Neural cell (in vitro differentiated cells): ENCODE measurements around the gene MLLT3. TPM values are rescaled to one million over a fixed set of nuclear protein-coding genes. Genes with fewer than 3 reads are reported as not detected.

Source experiments
- H2AFZ ChIP-seq: fragments of 200-600, 300-800 bp; sonication (generic), shearing (Covaris generic); 2 replicates; pipeline ENCODE4 v1.6.0; 2014; ENCODE audit warnings: low read depth, mild to moderate bottlenecking, antibody characterized with exemption, low read length, moderate library complexity
- H3F3A ChIP-seq: fragments of 200-600 bp; shearing (Covaris generic); 2 replicates; pipeline ENCODE4 v1.6.1; 2016; ENCODE audit warnings: mild to moderate bottlenecking, moderate library complexity, mixed read lengths, antibody characterized with exemption, low read length; ENCODE audit not compliant: insufficient read depth, poor library complexity, severe bottlenecking
- H3K27ac ChIP-seq: fragments of 200-600, 300-800 bp; sonication (generic), shearing (Covaris generic); 2 replicates; pipeline ENCODE4 v1.5.1; 2014; ENCODE audit warnings: mild to moderate bottlenecking, low read length, moderate library complexity
- H3K27me3 ChIP-seq: fragments of 300-800, 200-600 bp; sonication (generic), shearing (Covaris generic); 2 replicates; pipeline ENCODE4 v1.6.0; 2014; ENCODE audit warnings: mild to moderate bottlenecking, low read depth, low read length, moderate library complexity; ENCODE audit not compliant: insufficient read depth
- H3K36me3 ChIP-seq: fragments of 300-800, 200-600 bp; sonication (generic), shearing (Covaris generic); 2 replicates; pipeline ENCODE4 v1.5.1; 2014; ENCODE audit warnings: mild to moderate bottlenecking, antibody characterized with exemption, low read length, moderate library complexity; ENCODE audit not compliant: insufficient read depth
- H3K4me2 ChIP-seq: fragments of 300-800, 200-600 bp; sonication (generic), shearing (Covaris generic); 2 replicates; pipeline ENCODE4 v1.6.0; 2014; ENCODE audit warnings: mild to moderate bottlenecking, low read length
- H3K4me3 ChIP-seq: fragments of 300-800, 200-600 bp; sonication (generic), shearing (Covaris generic); 2 replicates; pipeline ENCODE4 v1.5.1; 2014; ENCODE audit warnings: mild to moderate bottlenecking, low read length, moderate library complexity
- H3K79me2 ChIP-seq: fragments of 200-600 bp; shearing (Covaris generic); replicated peaks from 2 replicates; pipeline ENCODE4 v1.6.0; 2014; ENCODE audit warnings: mild to moderate bottlenecking, low read length, moderate library complexity; ENCODE audit not compliant: insufficient read depth
- H3K9ac ChIP-seq: fragments of 300-800, 200-600 bp; sonication (generic), shearing (Covaris generic); 2 replicates; pipeline ENCODE4 v1.6.1; 2016; ENCODE audit warnings: mild to moderate bottlenecking, low read length, mixed read lengths
- H3K9me2 ChIP-seq: fragments of 200-600 bp; shearing (Covaris generic); 2 replicates; pipeline ENCODE4 v1.6.1; 2016; ENCODE audit warnings: mild to moderate bottlenecking, low read length, mixed read lengths; ENCODE audit not compliant: insufficient read depth
- H3K9me3 ChIP-seq: fragments of 200-600, 300-800 bp; sonication (generic), shearing (Covaris generic); 2 replicates; pipeline ENCODE4 v1.6.1; 2016; ENCODE audit warnings: mild to moderate bottlenecking, mixed run types, low read length, moderate library complexity, mixed read lengths
- H4K20me1 ChIP-seq: fragments of 200-600 bp; shearing (Covaris generic); 2 replicates; pipeline ENCODE4 v1.6.1; 2016; ENCODE audit warnings: mild to moderate bottlenecking, mixed run types; ENCODE audit not compliant: insufficient read depth
- EP300 ChIP-seq: fragments of 450-650 bp; conservative IDR thresholded peaks from 2 replicates; pipeline ENCODE4 v1.6.1; 2014; ENCODE audit warnings: antibody characterized with exemption, mild to moderate bottlenecking, moderate library complexity; ENCODE audit not compliant: poor library complexity, severe bottlenecking
- EZH2 ChIP-seq: fragments of 200-600, 300-800 bp; shearing (Covaris generic), sonication (generic); IDR thresholded peaks from 2 replicates; pipeline ENCODE4 v1.6.1; 2014; ENCODE audit warnings: antibody characterized with exemption, low read length, borderline replicate concordance, mild to moderate bottlenecking; ENCODE audit not compliant: insufficient read depth, poor library complexity, severe bottlenecking
- MXI1 ChIP-seq: fragments of 450-650 bp; conservative IDR thresholded peaks from 2 replicates; pipeline ENCODE4 v1.6.1; 2014; ENCODE audit warnings: antibody characterized with exemption, mild to moderate bottlenecking; ENCODE audit not compliant: poor library complexity, severe bottlenecking
- POLR2AphosphoS5 ChIP-seq: IDR thresholded peaks from 2 replicates; pipeline ENCODE4 v1.6.1; 2012
- RAD21 ChIP-seq: fragments of 450-650 bp; conservative IDR thresholded peaks from 2 replicates; pipeline ENCODE4 v1.6.1; 2014; ENCODE audit warnings: antibody characterized with exemption, mild to moderate bottlenecking, moderate library complexity
- SMC3 ChIP-seq: fragments of 450-650 bp; conservative IDR thresholded peaks from 2 replicates; pipeline ENCODE4 v1.6.1; 2014; ENCODE audit warnings: antibody characterized with exemption, mild to moderate bottlenecking, moderate library complexity; ENCODE audit not compliant: poor library complexity
- TAF1 ChIP-seq: IDR thresholded peaks from 2 replicates; pipeline ENCODE4 v1.6.1; 2012; ENCODE audit warnings: low read depth
- polyA plus RNA-seq: library from polyadenylated mRNA; depleted of rRNA; stranded (reverse); fragments of >200 nt; gene quantifications from 2 replicates; pipeline ENCODE4 v1.2.3, GENCODE V29; 2014
- TF ChIP-seq, protein P1 (sequence below): IDR thresholded peaks from 2 replicates; pipeline ENCODE4 v1.6.1; 2012; ENCODE audit warnings: borderline replicate concordance
- TF ChIP-seq, protein P2 (sequence below): fragments of 450-650 bp; IDR thresholded peaks from 2 replicates; pipeline ENCODE4 v1.5.1; 2014; ENCODE audit warnings: antibody characterized with exemption, mild to moderate bottlenecking, moderate library complexity; ENCODE audit not compliant: poor library complexity, severe bottlenecking

Gene MLLT3
- polyA plus RNA-seq, 1 donor from 2014 or later = 61.5 TPM

DNA sequence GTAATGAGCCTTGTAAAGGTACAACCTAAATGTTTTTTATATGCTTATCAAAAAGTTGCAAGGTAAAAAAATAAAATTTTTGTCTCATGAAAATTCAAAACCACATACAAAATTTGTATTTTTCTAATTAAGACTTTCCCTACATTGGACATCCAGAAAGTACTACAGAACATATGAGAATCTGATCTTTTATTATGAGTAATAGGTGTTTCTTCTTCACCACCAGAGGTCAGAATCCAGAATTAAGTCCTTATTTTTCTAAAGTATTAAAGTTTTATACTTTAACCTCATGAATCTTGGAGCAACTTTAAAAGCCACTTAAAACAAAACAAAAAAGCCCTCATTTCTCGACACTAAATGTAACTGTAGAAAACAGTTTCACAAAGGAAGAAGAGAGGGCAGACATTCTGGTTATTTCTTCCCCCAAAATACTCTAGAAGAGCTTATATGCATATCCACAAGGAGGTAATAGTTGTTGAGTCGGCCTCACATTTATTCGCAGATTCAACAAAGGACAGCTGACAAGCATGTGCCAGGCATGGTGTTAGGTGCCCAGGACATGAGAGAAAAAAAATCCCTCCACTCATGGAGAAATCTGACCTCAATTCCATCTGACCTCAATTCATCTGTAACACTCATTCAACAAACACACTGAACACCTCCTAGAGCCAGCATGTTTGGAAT, 69.3 kb downstream of the MLLT3 start:
- H3K79me2 ChIP-seq = peaks cover 48% of the 10 kb centered on the region
- no peak overlapping the region for H2AFZ ChIP-seq
- H3K4me3 ChIP-seq = no peak overlapping the region
- no peak overlapping the region for H3K27ac ChIP-seq
- H3K36me3 ChIP-seq = no peaks in the 10 kb centered on the region
- no peak overlapping the region for H3K9ac ChIP-seq
- no peaks in the 10 kb centered on the region for H3F3A ChIP-seq
- no peak overlapping the region for H3K4me2 ChIP-seq
- H3K9me2 ChIP-seq = no peaks in the 10 kb centered on the region
- H4K20me1 ChIP-seq = peaks cover 17% of the 10 kb centered on the region
- H3K9me3 ChIP-seq = no peaks in the 10 kb centered on the region
- TF ChIP-seq EZH2 (no peak), RAD21 (no peak), MXI1 (no peak), EP300 (no peak), SMC3 (no peak), TAF1 (no peak), POLR2AphosphoS5 (no peak)
- TF ChIP-seq, protein P1, sequence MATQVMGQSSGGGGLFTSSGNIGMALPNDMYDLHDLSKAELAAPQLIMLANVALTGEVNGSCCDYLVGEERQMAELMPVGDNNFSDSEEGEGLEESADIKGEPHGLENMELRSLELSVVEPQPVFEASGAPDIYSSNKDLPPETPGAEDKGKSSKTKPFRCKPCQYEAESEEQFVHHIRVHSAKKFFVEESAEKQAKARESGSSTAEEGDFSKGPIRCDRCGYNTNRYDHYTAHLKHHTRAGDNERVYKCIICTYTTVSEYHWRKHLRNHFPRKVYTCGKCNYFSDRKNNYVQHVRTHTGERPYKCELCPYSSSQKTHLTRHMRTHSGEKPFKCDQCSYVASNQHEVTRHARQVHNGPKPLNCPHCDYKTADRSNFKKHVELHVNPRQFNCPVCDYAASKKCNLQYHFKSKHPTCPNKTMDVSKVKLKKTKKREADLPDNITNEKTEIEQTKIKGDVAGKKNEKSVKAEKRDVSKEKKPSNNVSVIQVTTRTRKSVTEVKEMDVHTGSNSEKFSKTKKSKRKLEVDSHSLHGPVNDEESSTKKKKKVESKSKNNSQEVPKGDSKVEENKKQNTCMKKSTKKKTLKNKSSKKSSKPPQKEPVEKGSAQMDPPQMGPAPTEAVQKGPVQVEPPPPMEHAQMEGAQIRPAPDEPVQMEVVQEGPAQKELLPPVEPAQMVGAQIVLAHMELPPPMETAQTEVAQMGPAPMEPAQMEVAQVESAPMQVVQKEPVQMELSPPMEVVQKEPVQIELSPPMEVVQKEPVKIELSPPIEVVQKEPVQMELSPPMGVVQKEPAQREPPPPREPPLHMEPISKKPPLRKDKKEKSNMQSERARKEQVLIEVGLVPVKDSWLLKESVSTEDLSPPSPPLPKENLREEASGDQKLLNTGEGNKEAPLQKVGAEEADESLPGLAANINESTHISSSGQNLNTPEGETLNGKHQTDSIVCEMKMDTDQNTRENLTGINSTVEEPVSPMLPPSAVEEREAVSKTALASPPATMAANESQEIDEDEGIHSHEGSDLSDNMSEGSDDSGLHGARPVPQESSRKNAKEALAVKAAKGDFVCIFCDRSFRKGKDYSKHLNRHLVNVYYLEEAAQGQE = no peak
- TF ChIP-seq, protein P2, sequence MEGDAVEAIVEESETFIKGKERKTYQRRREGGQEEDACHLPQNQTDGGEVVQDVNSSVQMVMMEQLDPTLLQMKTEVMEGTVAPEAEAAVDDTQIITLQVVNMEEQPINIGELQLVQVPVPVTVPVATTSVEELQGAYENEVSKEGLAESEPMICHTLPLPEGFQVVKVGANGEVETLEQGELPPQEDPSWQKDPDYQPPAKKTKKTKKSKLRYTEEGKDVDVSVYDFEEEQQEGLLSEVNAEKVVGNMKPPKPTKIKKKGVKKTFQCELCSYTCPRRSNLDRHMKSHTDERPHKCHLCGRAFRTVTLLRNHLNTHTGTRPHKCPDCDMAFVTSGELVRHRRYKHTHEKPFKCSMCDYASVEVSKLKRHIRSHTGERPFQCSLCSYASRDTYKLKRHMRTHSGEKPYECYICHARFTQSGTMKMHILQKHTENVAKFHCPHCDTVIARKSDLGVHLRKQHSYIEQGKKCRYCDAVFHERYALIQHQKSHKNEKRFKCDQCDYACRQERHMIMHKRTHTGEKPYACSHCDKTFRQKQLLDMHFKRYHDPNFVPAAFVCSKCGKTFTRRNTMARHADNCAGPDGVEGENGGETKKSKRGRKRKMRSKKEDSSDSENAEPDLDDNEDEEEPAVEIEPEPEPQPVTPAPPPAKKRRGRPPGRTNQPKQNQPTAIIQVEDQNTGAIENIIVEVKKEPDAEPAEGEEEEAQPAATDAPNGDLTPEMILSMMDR = no peak
- H3K27me3 ChIP-seq = no peaks in the 10 kb centered on the region

DNA sequence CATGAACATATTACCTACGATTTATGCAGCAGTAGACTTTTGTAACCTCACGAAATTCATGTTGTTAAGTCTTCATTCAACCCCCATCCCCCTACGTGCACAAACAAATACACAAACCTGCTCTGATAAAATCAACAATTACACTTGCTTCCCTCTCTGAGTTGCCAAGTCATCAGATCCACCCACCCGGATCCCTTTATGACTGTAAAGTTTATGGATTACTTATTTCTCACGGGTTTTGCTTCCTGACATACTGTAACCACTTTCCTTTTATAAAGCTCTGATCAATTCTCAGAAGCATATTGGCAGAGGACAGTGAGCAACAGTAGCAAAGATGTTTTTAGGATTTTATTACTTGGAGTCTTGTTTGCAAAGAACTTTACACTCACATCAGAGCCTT, 70.5 kb downstream of the MLLT3 start:
- H3F3A ChIP-seq = no peaks in the 10 kb centered on the region
- no peak for TF ChIP-seq EP300
- no peak for TF ChIP-seq SMC3

More for the DNA sequence above, 70.5 kb downstream of the MLLT3 start:
- Histone ChIP-seq H3K27me3 (no peaks in the 10 kb centered on the region), H3K36me3 (no peaks in the 10 kb centered on the region), H3K9me2 (no peaks in the 10 kb centered on the region), H3K79me2 (peaks cover 41% of the 10 kb centered on the region), H4K20me1 (peaks cover 17% of the 10 kb centered on the region), H3K9me3 (no peaks in the 10 kb centered on the region), H3K4me3 (no peak overlapping the region), H3K9ac (no peak overlapping the region), H2AFZ (no peak overlapping the region), H3K27ac (no peak overlapping the region), H3K4me2 (no peak overlapping the region)
